Neural cell (in vitro differentiated cells): ENCODE results near the gene TEX22. TPM values are rescaled to one million over a fixed set of nuclear protein-coding genes. Genes with fewer than 3 reads are reported as not detected.

Experiments
- H2AFZ ChIP-seq: fragments of 200-600, 300-800 bp; sonication (generic), shearing (Covaris generic); 2 replicates; pipeline ENCODE4 v1.6.0; 2014; ENCODE audit warnings: low read depth, mild to moderate bottlenecking, antibody characterized with exemption, low read length, moderate library complexity
- H3F3A ChIP-seq: fragments of 200-600 bp; shearing (Covaris generic); 2 replicates; pipeline ENCODE4 v1.6.1; 2016; ENCODE audit warnings: mild to moderate bottlenecking, moderate library complexity, mixed read lengths, antibody characterized with exemption, low read length; ENCODE audit not compliant: insufficient read depth, poor library complexity, severe bottlenecking
- H3K27ac ChIP-seq: fragments of 200-600, 300-800 bp; sonication (generic), shearing (Covaris generic); 2 replicates; pipeline ENCODE4 v1.5.1; 2014; ENCODE audit warnings: mild to moderate bottlenecking, low read length, moderate library complexity
- H3K27me3 ChIP-seq: fragments of 300-800, 200-600 bp; sonication (generic), shearing (Covaris generic); 2 replicates; pipeline ENCODE4 v1.6.0; 2014; ENCODE audit warnings: mild to moderate bottlenecking, low read depth, low read length, moderate library complexity; ENCODE audit not compliant: insufficient read depth
- H3K36me3 ChIP-seq: fragments of 300-800, 200-600 bp; sonication (generic), shearing (Covaris generic); 2 replicates; pipeline ENCODE4 v1.5.1; 2014; ENCODE audit warnings: mild to moderate bottlenecking, antibody characterized with exemption, low read length, moderate library complexity; ENCODE audit not compliant: insufficient read depth
- H3K4me2 ChIP-seq: fragments of 300-800, 200-600 bp; sonication (generic), shearing (Covaris generic); 2 replicates; pipeline ENCODE4 v1.6.0; 2014; ENCODE audit warnings: mild to moderate bottlenecking, low read length
- H3K4me3 ChIP-seq: fragments of 300-800, 200-600 bp; sonication (generic), shearing (Covaris generic); 2 replicates; pipeline ENCODE4 v1.5.1; 2014; ENCODE audit warnings: mild to moderate bottlenecking, low read length, moderate library complexity
- H3K79me2 ChIP-seq: fragments of 200-600 bp; shearing (Covaris generic); replicated peaks from 2 replicates; pipeline ENCODE4 v1.6.0; 2014; ENCODE audit warnings: mild to moderate bottlenecking, low read length, moderate library complexity; ENCODE audit not compliant: insufficient read depth
- H3K9ac ChIP-seq: fragments of 300-800, 200-600 bp; sonication (generic), shearing (Covaris generic); 2 replicates; pipeline ENCODE4 v1.6.1; 2016; ENCODE audit warnings: mild to moderate bottlenecking, low read length, mixed read lengths
- H3K9me2 ChIP-seq: fragments of 200-600 bp; shearing (Covaris generic); 2 replicates; pipeline ENCODE4 v1.6.1; 2016; ENCODE audit warnings: mild to moderate bottlenecking, low read length, mixed read lengths; ENCODE audit not compliant: insufficient read depth
- H3K9me3 ChIP-seq: fragments of 200-600, 300-800 bp; sonication (generic), shearing (Covaris generic); 2 replicates; pipeline ENCODE4 v1.6.1; 2016; ENCODE audit warnings: mild to moderate bottlenecking, mixed run types, low read length, moderate library complexity, mixed read lengths
- H4K20me1 ChIP-seq: fragments of 200-600 bp; shearing (Covaris generic); 2 replicates; pipeline ENCODE4 v1.6.1; 2016; ENCODE audit warnings: mild to moderate bottlenecking, mixed run types; ENCODE audit not compliant: insufficient read depth
- EP300 ChIP-seq: fragments of 450-650 bp; conservative IDR thresholded peaks from 2 replicates; pipeline ENCODE4 v1.6.1; 2014; ENCODE audit warnings: antibody characterized with exemption, mild to moderate bottlenecking, moderate library complexity; ENCODE audit not compliant: poor library complexity, severe bottlenecking
- EZH2 ChIP-seq: fragments of 200-600, 300-800 bp; shearing (Covaris generic), sonication (generic); IDR thresholded peaks from 2 replicates; pipeline ENCODE4 v1.6.1; 2014; ENCODE audit warnings: antibody characterized with exemption, low read length, borderline replicate concordance, mild to moderate bottlenecking; ENCODE audit not compliant: insufficient read depth, poor library complexity, severe bottlenecking
- MXI1 ChIP-seq: fragments of 450-650 bp; conservative IDR thresholded peaks from 2 replicates; pipeline ENCODE4 v1.6.1; 2014; ENCODE audit warnings: antibody characterized with exemption, mild to moderate bottlenecking; ENCODE audit not compliant: poor library complexity, severe bottlenecking
- POLR2AphosphoS5 ChIP-seq: IDR thresholded peaks from 2 replicates; pipeline ENCODE4 v1.6.1; 2012
- RAD21 ChIP-seq: fragments of 450-650 bp; conservative IDR thresholded peaks from 2 replicates; pipeline ENCODE4 v1.6.1; 2014; ENCODE audit warnings: antibody characterized with exemption, mild to moderate bottlenecking, moderate library complexity
- SMC3 ChIP-seq: fragments of 450-650 bp; conservative IDR thresholded peaks from 2 replicates; pipeline ENCODE4 v1.6.1; 2014; ENCODE audit warnings: antibody characterized with exemption, mild to moderate bottlenecking, moderate library complexity; ENCODE audit not compliant: poor library complexity
- TAF1 ChIP-seq: IDR thresholded peaks from 2 replicates; pipeline ENCODE4 v1.6.1; 2012; ENCODE audit warnings: low read depth
- polyA plus RNA-seq: library from polyadenylated mRNA; depleted of rRNA; stranded (reverse); fragments of >200 nt; gene quantifications from 2 replicates; pipeline ENCODE4 v1.2.3, GENCODE V29; 2014
- TF ChIP-seq, protein P1 (sequence below): fragments of 450-650 bp; IDR thresholded peaks from 2 replicates; pipeline ENCODE4 v1.5.1; 2014; ENCODE audit warnings: antibody characterized with exemption, mild to moderate bottlenecking, moderate library complexity; ENCODE audit not compliant: poor library complexity, severe bottlenecking
- TF ChIP-seq, protein P2 (sequence below): IDR thresholded peaks from 2 replicates; pipeline ENCODE4 v1.6.1; 2012; ENCODE audit warnings: borderline replicate concordance

Gene TEX22
- polyA plus RNA-seq, 1 donor from 2014 or later, result 0.22 TPM

DNA sequence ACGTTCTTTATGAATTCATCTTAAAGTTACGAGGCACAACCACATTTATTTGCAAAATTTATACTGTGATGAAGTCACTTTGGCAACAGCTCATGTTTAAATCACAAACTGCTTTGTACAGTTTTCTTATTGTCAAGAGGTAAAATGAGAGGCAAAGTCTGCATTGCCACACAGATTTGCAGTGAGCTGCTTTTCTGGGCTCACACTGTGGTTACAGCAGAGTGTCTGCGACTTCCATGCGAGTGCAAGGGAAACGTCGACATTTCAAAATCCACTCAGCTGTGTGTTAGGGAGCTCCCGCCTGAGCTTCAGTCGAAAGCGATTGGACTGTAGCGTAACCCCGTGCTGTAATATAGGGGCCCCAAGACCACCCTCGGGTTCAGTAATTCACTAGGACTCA is 34.3 kb downstream of the TEX22 start:
- no peaks in the 10 kb centered on the region for H3K9me3 ChIP-seq

DNA sequence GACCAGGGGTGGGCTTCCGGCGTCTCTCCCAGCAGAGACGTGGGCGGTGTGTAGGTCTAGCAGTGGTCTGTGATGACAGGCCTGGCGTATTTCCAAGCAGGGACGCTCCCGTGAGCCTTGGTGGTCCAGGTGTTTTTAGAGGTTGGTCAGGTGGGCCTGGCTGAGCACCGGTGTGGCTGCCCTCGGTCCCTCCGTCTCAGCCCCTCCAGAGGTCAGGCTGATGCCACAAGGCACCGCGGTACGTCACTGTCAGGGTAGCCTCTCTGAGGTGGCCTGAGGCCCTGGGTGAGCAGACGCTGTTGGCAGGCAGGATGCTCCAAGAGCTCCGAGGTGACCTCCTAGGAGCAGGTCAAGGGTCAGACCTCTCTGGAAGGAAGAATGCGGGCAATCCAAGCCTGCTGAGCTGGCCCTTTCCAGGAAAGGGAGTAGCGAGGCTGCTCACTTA is 34.8 kb downstream of the TEX22 start:
- Histone ChIP-seq H3F3A (no peaks in the 10 kb centered on the region), H4K20me1 (peaks cover 3% of the 10 kb centered on the region), H3K9ac (no peak overlapping the region), H3K27ac (no peak overlapping the region), H3K79me2 (peaks cover 42% of the 10 kb centered on the region), H3K9me2 (no peaks in the 10 kb centered on the region), H3K9me3 (no peaks in the 10 kb centered on the region), H3K4me2 (no peak overlapping the region), H3K27me3 (no peaks in the 10 kb centered on the region), H2AFZ (no peak overlapping the region), H3K36me3 (no peaks in the 10 kb centered on the region), H3K4me3 (no peak overlapping the region)
- TF ChIP-seq, protein P1, sequence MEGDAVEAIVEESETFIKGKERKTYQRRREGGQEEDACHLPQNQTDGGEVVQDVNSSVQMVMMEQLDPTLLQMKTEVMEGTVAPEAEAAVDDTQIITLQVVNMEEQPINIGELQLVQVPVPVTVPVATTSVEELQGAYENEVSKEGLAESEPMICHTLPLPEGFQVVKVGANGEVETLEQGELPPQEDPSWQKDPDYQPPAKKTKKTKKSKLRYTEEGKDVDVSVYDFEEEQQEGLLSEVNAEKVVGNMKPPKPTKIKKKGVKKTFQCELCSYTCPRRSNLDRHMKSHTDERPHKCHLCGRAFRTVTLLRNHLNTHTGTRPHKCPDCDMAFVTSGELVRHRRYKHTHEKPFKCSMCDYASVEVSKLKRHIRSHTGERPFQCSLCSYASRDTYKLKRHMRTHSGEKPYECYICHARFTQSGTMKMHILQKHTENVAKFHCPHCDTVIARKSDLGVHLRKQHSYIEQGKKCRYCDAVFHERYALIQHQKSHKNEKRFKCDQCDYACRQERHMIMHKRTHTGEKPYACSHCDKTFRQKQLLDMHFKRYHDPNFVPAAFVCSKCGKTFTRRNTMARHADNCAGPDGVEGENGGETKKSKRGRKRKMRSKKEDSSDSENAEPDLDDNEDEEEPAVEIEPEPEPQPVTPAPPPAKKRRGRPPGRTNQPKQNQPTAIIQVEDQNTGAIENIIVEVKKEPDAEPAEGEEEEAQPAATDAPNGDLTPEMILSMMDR, result no peak
- TF ChIP-seq EP300 (no peak), MXI1 (no peak), TAF1 (no peak), SMC3 (no peak), POLR2AphosphoS5 (no peak)
- TF ChIP-seq, protein P2, sequence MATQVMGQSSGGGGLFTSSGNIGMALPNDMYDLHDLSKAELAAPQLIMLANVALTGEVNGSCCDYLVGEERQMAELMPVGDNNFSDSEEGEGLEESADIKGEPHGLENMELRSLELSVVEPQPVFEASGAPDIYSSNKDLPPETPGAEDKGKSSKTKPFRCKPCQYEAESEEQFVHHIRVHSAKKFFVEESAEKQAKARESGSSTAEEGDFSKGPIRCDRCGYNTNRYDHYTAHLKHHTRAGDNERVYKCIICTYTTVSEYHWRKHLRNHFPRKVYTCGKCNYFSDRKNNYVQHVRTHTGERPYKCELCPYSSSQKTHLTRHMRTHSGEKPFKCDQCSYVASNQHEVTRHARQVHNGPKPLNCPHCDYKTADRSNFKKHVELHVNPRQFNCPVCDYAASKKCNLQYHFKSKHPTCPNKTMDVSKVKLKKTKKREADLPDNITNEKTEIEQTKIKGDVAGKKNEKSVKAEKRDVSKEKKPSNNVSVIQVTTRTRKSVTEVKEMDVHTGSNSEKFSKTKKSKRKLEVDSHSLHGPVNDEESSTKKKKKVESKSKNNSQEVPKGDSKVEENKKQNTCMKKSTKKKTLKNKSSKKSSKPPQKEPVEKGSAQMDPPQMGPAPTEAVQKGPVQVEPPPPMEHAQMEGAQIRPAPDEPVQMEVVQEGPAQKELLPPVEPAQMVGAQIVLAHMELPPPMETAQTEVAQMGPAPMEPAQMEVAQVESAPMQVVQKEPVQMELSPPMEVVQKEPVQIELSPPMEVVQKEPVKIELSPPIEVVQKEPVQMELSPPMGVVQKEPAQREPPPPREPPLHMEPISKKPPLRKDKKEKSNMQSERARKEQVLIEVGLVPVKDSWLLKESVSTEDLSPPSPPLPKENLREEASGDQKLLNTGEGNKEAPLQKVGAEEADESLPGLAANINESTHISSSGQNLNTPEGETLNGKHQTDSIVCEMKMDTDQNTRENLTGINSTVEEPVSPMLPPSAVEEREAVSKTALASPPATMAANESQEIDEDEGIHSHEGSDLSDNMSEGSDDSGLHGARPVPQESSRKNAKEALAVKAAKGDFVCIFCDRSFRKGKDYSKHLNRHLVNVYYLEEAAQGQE, result no peak

More for the DNA sequence above, 34.3 kb downstream of the TEX22 start:
- Histone ChIP-seq H3K36me3 (no peaks in the 10 kb centered on the region), H3K9ac (no peak overlapping the region), H3K27me3 (no peaks in the 10 kb centered on the region), H4K20me1 (no peaks in the 10 kb centered on the region), H3F3A (no peaks in the 10 kb centered on the region), H2AFZ (no peak overlapping the region), H3K4me2 (no peak overlapping the region), H3K79me2 (peaks cover 41% of the 10 kb centered on the region), H3K9me2 (no peaks in the 10 kb centered on the region), H3K27ac (no peak overlapping the region), H3K4me3 (no peak overlapping the region)
- TF ChIP-seq, protein P1, result no peak
- TF ChIP-seq MXI1, result no peak
- no peak for TF ChIP-seq EP300
- TF ChIP-seq EZH2, result no peak
- no peak for TF ChIP-seq SMC3
- TF ChIP-seq RAD21, result no peak
- TF ChIP-seq POLR2AphosphoS5, result no peak
- TF ChIP-seq, protein P2, result no peak
- TF ChIP-seq TAF1, result no peak
